Stimulated activated CD4-positive, alpha-beta T cell treated with anti-CD3 and anti-CD28 coated beads, TNF-alpha, amount 100 ng/mL, for 1 hour (primary cell): ENCODE results near the gene CNTN3.

Source experiments
- DNase-seq, 3 donors: peaks; one replicate each; pipeline ENCODE4 v3.0.0-alpha.2; 2020; ENCODE audit warnings: low read depth in 3 of 3, low spot score in 1 of 3

CNTN3 gene

GRCh38 chr3:74614107-74614967 lies at the start of gene CNTN3:
CNTN3 (minus strand) TSS chr3:74614659; CDS start chr3:74521112, 93,547 bp downstream.
- DNase-seq, result no peak

- DNase-seq, result no peak
Observed at GRCh38 chr3:74663178-74663577, 48.7 kb upstream of the CNTN3 start.

GRCh38 chr3:74661672-74662071 lies 47.2 kb upstream of the CNTN3 start:
- DNase-seq, result no peak

- no peak for DNase-seq
Observed at GRCh38 chr3:74651885-74652284, 37.4 kb upstream of the CNTN3 start.

- DNase-seq, result no peak
Observed at GRCh38 chr3:74651292-74651691, 36.8 kb upstream of the CNTN3 start.

- DNase-seq, result no peak
Observed at GRCh38 chr3:74648107-74648506, 33.6 kb upstream of the CNTN3 start.

GRCh38 chr3:74646094-74646493 lies 31.6 kb upstream of the CNTN3 start:
- no peak for DNase-seq

- DNase-seq, result no peak
Observed at GRCh38 chr3:74643636-74644035, 29.2 kb upstream of the CNTN3 start.

GRCh38 chr3:74642876-74643275 lies 28.4 kb upstream of the CNTN3 start:
- DNase-seq, result no peak

GRCh38 chr3:74640211-74640610 lies 25.8 kb upstream of the CNTN3 start:
- DNase-seq, result no peak

GRCh38 chr3:74639681-74640080 lies 25.2 kb upstream of the CNTN3 start:
- no peak for DNase-seq

GRCh38 chr3:74636981-74637380 lies 22.5 kb upstream of the CNTN3 start:
- DNase-seq, result no peak

GRCh38 chr3:74633021-74633420 lies 18.6 kb upstream of the CNTN3 start:
- no peak for DNase-seq

GRCh38 chr3:74631351-74632140 lies 17.1 kb upstream of the CNTN3 start:
- no peak for DNase-seq

GRCh38 chr3:74630602-74631001 lies 16.1 kb upstream of the CNTN3 start:
- no peak for DNase-seq

- DNase-seq, result no peak
Observed at GRCh38 chr3:74626011-74626410, 11.6 kb upstream of the CNTN3 start.

- no peak for DNase-seq
Observed at GRCh38 chr3:74624301-74624700, 9.8 kb upstream of the CNTN3 start.

- no peak for DNase-seq
Observed at GRCh38 chr3:74623261-74623836, 8.9 kb upstream of the CNTN3 start.

- DNase-seq, result no peak
Observed at GRCh38 chr3:74621581-74621980, 7.1 kb upstream of the CNTN3 start.

GRCh38 chr3:74617776-74618175 lies 3.3 kb upstream of the CNTN3 start:
- DNase-seq, result no peak

- no peak for DNase-seq
Observed at GRCh38 chr3:74613521-74614106, 845 bp downstream of the CNTN3 start.

GRCh38 chr3:74613060-74613459 lies 1.4 kb downstream of the CNTN3 start:
- no peak for DNase-seq
